KOPT-K1 (cell line): ENCODE results near the gene PROC.

ENCODE experiments used
- H3K27ac ChIP-seq: fragments of 200-600 bp; sonication (generic); 2 replicates; pipeline ENCODE4 v1.5.1; 2016; ENCODE audit warnings: antibody characterized with exemption, mild to moderate bottlenecking, low read depth, low read length; ENCODE audit not compliant: poor library complexity, severe bottlenecking
- H3K36me3 ChIP-seq: fragments of 200-600 bp; sonication (generic); 2 replicates; pipeline ENCODE4 v1.5.1; 2017; ENCODE audit warnings: antibody characterized with exemption, mild to moderate bottlenecking, low read length, moderate library complexity; ENCODE audit not compliant: insufficient read depth
- H3K9me3 ChIP-seq: fragments of 200-600 bp; sonication (generic); 2 replicates; pipeline ENCODE4 v1.5.1; 2017; ENCODE audit warnings: antibody characterized with exemption, low read length, mild to moderate bottlenecking; ENCODE audit not compliant: insufficient read depth, poor library complexity, severe bottlenecking

The PROC gene

DNA sequence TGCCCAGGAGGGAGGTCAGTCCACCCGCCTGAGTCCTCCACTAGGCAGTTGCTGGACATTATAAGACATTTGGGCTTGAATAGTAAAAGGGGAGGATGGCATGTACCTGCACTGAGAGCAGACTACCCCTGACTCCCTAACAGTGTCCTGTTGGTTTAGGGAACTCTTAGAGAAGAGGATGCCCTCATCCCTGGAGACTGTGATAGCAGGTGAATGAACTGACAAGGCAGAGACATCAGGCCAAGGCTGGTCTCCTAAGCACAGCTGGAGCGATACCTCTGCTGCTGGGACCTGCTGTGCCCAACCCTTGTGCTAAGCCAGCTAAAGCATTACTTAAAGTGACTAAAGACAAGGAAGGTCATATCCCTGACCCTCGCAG is 34.8 kb downstream of the PROC start:
- Histone ChIP-seq H3K27ac (no peak overlapping the region), H3K9me3 (no peaks in the 10 kb centered on the region), H3K36me3 (no peaks in the 10 kb centered on the region; the same call in 1 of the 2 replicates)

DNA sequence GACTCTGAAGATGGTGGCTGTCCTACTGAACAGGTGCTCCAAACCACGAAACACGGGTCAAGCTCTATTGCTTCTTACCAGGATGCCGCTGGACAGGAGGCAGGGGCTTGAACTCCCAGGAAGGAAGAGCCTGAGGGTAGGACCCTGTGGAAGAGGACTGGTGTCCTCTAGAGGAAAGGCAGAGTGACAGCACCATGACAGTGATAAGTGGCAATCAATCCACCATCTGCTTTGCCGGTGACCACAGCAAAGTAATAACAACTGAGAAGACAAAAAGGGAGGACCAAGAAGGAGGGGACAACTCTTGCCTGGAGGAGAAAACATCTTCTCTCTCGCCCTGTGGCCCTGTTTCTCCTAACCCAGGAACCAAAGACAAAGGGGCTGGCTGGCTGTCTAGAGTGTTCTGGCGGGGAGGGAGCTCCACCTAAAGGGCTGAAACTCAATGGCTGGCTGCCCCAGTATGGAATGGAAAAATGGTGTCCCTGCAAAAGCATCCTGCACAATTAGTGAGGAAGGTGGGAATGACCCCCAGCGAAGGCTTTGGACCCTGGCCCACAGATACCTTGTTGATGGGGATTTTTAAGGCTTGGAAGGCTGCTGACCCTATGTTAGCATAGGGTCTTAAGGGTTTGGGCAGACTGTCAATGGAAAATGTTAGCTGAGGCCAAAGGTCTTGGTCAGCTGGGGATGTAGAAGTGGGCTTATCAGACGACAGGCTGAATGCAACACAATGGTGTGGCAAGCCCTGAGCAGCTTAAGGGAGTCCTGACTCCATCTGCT is 35.4 kb downstream of the PROC start:
- H3K36me3 ChIP-seq = no peaks in the 10 kb centered on the region; the same call in 1 of the 2 replicates
- no peak overlapping the region for H3K27ac ChIP-seq
- no peaks in the 10 kb centered on the region for H3K9me3 ChIP-seq

DNA sequence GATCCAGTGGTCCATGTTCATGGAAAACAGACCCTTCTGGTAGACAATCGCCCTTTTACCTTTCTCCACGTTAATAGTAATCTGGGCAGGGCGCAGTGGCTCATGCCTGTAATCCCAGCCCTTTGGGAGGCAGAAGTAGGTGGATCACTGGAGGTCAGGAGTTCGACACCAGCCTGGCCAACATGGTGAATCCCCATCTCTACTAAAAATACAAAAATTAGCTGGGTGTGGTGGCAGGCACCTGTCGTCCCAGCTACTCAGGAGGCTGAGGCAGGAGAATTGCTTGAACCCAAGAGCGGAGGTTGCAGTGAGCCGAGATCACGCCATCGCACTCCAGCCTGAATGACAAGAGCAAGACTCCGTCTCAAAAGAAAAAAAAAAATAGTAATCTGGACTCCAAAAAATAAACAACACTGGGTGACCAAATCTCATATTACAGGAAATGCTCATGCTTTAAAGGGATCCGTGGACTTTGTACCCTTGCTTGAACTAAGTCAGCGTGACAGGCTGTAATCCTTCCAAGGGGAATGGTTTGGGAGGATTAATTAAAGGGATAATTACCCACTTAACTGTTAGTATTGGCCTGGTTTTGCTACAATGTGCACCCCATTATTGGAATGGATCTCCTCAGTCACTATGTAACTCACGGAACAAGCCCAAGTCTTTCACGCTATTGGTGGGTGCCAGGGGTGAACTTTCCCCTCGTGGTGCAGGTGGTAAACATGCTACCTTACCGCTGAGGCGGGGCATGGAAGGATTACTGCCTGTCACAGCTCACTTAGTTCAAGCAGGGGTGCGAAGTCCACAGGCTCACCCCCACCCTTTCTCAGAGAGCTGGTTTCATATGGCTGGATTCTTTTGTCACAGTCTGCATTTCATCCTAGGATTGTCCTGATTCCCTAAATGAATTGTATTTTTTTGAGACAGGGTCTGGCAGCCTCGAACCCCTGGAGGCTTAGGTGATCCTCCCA is 36.7 kb downstream of the PROC start:
- no peaks in the 10 kb centered on the region; the same call in 1 of the 2 replicates for H3K36me3 ChIP-seq
- no peaks in the 10 kb centered on the region for H3K9me3 ChIP-seq
- no peak overlapping the region for H3K27ac ChIP-seq

DNA sequence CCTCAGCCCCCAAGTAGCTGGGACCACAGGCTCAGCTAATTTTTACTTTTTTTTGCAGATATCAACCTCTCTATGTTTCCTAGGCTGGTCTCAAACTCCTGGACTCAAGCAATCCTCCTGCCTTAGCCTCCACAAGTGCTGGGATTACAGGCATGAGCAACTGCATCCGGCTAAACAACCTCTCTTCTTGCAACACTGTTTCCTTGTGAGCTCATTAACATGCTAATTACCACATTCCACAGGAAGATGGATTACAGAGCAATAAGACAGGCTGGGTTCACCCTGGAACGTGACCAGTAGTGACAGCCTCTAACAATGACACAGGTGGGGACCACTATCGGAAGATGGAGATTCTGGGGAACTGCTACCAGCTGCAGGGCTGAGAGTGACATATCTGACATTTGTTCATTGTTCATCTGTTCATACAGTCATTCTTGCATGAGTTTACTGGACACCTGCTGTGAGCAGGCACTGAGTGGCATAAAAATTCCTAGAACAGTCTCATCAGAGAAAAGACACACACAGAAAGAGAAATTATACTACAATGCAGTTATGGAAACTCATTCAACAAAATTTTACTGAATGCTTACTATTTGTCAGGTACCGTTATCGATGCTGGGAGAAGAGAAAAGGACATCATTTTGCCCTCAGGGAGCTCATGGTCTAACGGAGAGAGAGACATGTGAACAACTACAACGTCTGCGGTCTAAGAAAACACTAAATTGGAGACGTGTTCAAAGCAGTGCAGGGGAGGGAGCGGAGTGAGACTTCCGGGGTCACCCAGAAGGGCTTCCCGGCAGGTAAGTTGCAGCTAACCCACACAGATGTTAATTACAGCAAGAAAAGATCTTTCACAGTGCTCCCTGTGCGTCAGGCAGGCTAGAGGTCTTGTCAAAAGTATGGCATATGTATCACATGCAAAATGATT is 37.6 kb downstream of the PROC start:
- no peaks in the 10 kb centered on the region for H3K9me3 ChIP-seq
- no peaks in the 10 kb centered on the region; the same call in 1 of the 2 replicates for H3K36me3 ChIP-seq
- H3K27ac ChIP-seq = no peak overlapping the region

DNA sequence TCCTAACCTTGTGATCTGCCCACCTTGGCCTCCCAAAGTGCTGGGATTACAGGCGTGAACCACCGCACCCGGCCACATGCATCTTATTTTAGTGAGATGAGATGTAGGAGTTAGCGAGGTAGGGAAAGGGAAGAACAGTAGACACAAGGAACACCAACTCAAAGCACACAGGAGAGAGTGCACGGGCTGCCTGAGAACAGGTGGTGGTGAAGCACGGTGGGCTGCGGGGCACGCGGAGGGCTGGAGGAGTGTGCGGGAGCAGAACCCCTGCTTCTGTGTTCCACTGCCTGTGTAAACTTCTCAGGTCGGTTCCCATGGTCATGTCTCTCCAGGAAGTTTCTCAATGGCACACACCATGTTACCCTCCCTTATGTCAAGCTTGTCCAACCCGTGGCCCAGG is 38.7 kb downstream of the PROC start:
- H3K9me3 ChIP-seq = no peaks in the 10 kb centered on the region
- no peaks in the 10 kb centered on the region; the same call in 1 of the 2 replicates for H3K36me3 ChIP-seq
- H3K27ac ChIP-seq = no peak overlapping the region

DNA sequence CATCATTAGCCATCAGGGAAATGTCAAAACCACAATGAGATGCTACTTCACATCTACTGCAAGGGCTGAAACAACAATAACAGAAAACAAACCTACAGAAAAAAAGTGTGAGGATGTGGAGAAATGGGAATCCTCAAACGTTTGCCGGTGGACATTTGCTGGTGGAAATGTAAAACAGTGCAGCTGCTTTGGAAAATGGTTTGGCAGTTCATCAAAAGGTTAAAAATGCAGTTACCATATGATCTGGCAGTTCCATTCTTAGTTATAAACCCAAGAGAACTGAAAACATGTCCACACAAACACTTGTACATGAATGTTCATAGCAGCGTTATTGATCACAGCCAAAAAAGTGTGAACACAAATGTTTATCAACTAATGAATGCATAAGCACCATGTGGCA is 44.2 kb downstream of the PROC start:
- Histone ChIP-seq H3K36me3 (peaks cover 7% of the 10 kb centered on the region; the same call in 1 of the 2 replicates), H3K9me3 (no peaks in the 10 kb centered on the region), H3K27ac (no peak overlapping the region)

DNA sequence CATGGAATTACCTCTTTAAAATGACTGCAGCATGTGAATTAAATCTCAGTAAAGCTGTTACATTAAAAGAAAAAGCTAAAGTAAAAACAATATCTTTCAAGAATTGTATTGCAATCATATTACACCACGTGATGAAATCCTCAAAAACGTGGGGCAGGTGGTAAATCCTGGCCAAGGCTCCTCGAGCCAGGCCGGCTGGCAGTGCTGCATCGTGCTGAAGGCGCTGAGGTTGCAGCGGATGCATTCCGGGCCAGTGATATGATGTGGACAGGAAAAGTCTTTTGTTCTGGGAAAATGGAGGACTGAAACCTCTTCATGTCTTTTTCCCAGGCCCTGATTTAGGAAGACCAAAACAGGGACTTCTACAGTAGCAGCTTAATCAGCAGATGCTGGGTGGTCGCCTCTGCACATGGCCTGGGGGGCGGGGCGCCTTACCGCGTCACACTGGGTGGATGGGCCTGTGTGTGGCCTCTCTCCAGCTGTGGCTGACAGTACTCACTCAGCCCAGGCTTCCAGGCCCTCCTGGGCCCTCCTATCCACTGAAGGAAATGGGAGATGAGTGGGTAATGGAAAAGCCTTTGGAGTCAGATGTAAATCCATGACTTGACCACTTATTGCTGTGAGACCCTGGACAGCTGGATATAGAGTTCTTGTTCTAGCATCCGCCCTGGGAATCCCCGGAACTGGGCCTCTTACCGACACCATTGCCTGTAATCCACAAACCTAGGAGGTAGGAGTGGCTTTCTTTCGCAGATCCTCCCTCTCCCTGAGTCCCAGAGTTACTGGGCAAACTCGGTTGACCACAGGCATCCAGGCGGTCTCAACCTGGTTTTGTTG is 45.1 kb downstream of the PROC start:
- Histone ChIP-seq H3K9me3 (no peaks in the 10 kb centered on the region), H3K36me3 (peaks cover 12% of the 10 kb centered on the region; the same call in 1 of the 2 replicates), H3K27ac (no peak overlapping the region)

DNA sequence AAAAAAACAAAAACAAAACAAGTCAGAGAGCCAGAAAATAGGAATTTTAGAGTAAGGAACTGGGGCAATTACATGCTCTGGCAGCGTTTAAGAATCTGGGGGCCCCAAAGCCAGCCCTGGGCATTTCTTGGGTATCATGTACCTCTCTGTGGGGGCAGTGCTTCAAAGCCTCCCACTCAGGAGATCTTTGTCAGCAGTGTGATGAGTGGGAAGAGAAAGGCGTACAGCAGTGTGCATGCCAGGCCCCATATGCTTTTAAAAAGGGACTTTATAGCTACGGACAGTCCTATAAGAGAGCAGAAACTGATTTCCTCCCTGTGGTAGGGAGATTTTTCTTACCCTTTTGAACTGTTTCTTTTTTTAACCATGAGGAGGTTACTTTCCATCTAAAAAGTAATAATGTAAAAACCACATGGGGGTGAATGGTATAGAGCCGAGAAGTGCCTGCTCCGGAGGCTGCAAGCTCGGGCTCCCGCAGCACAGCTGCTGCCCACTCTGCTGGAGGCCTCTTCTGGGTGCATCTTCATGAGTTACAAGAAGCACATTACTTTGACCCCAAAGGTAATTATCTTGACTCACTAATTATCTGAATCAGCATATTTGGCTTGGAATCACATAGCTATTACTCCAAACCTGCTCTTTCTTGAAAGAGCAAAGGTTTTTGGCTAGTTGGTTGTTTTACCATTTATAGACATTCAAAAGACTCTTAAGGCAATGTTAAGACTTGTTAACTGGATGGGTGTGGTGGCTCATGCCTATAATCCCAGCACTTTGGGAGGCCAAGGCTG is 46.4 kb downstream of the PROC start:
- H3K36me3 ChIP-seq = peaks cover 23% of the 10 kb centered on the region; the same call in 1 of the 2 replicates
- H3K27ac ChIP-seq = no peak overlapping the region
- no peaks in the 10 kb centered on the region for H3K9me3 ChIP-seq

DNA sequence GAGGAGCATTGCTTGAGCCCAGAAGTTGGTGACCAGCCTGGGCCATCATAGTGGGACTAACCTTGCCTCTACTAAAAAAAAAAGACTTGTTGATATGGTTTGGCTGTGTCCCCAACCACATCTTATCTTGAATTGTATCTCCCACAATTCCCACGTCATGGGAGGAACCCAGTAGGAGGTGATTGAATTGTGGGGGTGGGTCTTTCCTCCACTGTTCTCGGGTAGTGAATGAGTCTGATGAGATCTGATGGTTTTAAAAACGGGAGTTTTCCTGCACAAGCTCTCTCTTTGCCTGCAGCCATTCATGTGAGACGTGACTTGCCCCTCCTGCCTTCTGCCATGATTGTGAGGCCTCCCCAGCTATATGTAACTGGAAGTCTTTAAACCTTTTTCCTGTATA is 47.0 kb downstream of the PROC start:
- Histone ChIP-seq H3K36me3 (peaks cover 29% of the 10 kb centered on the region; the same call in 1 of the 2 replicates), H3K9me3 (no peaks in the 10 kb centered on the region), H3K27ac (no peak overlapping the region)

DNA sequence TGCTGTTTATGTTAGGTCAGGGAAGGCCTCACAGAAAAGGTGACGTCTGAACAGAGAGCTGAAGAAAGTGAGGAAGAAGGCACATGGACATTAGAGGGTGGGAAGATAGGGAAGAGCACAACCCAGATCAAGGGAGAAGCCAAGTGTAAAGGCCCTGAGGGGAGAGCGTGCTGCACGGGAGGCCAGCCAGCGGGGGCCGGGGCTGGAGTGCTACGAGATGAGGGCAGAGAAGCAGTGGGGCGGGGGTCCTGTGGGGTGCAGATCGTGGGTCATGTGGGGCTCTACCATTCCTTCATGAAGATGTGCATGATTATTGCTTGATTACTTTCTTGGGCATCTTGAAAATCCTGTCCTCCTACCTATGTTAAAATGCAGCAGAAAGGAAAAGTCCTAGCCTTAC is 50.8 kb downstream of the PROC start:
- peaks cover 30% of the 10 kb centered on the region; the same call in 1 of the 2 replicates for H3K36me3 ChIP-seq

DNA sequence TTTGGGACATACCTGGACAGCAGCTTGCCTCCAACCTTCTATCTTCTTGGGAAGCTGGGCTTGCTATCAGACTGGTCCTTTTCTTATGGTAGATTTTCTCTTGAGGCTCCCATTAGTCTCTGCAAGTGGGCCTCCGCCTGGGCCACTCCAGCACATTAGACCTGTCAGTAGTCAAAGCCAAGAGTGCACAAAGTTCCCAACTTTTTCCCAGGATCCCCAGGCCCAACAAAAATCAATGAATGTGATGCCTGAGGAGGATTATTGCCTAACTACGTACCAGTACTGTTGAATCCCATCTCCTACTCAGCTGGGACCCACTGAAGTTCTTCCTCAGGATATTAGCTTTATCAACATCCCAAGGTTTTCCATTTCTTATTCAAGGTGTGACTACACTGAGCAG is 51.7 kb downstream of the PROC start:
- Histone ChIP-seq H3K27ac (no peak overlapping the region), H3K36me3 (peaks cover 30% of the 10 kb centered on the region; the same call in 1 of the 2 replicates), H3K9me3 (no peaks in the 10 kb centered on the region)

More for the DNA sequence above, 50.8 kb downstream of the PROC start:
- no peaks in the 10 kb centered on the region for H3K9me3 ChIP-seq
- H3K27ac ChIP-seq = no peak overlapping the region

DNA sequence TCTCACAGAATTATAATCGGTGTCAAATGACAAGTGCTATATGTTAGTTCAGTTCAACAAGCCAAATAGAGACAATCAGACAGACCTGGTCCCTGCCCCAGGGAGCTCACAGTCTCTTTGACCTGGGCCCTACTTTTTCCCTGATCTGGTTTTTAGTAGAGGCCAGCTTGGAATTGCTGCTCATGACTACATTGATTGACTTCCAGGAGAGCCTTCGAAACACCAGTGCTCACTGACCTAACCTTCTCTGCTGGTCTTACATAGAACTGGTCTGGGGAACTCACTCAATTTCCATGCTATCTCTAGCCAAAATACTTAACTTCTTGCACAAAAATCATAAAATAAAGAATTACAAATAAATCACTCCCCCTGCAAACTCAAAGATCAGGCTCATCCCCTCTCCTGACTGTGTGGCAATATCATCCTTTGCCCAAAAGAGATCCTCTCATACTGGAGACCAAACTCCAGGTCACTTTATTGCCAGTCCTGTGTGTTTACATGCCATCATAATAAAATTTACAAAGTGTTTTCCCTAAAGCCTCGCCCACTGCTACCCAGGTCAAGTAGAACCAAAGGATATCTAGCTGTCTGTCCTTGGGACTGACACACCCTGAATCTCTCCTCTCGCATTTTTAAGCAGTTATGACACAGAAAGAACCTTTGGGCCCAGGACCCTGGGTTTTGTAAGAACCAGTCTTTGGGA is 53.2 kb downstream of the PROC start:
- Histone ChIP-seq H3K9me3 (peaks cover 12% of the 10 kb centered on the region), H3K27ac (no peak overlapping the region), H3K36me3 (peaks cover 35% of the 10 kb centered on the region)

DNA sequence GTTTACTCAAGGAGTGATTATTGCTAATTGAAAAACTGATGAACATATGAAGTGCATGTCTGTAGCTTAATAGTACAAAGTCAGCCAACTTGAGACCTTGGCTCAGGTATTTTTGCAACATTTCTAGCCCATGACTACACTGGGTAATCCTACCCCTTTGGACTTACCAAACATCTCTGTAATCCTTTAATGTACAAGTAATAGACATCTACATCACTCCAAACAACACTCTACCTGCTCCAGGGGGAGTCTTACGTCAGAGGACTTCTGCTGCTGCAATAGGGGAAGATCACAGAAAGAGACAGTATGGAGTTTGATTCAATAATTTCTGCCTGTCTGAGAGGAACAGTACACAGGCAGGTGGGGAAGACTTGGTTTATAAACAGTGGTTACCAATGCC is 54.0 kb downstream of the PROC start:
- peaks cover 15% of the 10 kb centered on the region for H3K9me3 ChIP-seq
- H3K36me3 ChIP-seq = peaks cover 35% of the 10 kb centered on the region
- H3K27ac ChIP-seq = no peak overlapping the region
